NCI-H1694 treated with DMSO at 0.1 percent for 48 hours (cell line): ENCODE data around the gene ELFN1.

Experiments used
- DNase-seq: peaks from one replicate; lab custom pipeline; 2025; lab: John Stamatoyannopoulos, UW

Gene ELFN1

DNA sequence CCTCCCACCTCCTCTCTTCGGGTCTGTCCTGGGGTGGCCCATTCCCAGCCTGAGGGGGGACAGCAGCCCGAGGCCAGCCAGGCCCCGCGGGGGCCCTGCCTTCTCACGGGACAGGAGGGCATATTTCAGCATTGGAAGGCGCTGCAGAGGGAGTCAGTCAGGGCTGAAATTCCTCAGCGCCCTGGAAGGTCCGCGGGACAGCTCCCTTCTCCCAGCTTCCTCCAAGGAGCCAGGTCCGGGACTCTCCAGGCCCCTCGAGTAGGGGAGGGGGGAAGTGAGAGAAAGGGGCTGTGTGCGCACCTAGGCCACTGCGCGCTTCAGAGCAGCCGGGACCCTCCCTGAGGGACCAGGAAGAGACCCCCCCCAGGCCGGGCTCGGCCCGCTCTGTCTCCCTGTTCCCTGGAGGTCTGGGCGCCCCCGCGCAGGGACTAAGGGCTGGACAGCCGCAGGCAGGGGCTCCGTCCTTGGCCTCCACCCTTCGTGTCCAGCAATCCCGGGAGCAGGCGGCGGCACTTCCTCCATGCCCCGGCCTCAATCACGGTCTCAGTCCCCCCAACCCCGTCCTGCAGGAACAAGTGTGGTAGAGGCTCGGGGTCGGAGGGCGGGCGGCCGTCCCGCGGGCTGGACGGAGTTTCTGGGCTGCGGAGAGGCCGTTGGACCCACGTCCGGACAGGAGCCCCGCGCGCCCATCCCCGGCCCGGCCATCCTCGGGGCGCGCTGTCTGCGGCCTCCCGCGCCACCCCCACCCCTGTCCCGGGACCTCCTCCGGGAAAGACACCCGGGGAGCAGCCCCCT is 6.0 kb upstream of the ELFN1 start:
- DNase-seq: no peak

DNA sequence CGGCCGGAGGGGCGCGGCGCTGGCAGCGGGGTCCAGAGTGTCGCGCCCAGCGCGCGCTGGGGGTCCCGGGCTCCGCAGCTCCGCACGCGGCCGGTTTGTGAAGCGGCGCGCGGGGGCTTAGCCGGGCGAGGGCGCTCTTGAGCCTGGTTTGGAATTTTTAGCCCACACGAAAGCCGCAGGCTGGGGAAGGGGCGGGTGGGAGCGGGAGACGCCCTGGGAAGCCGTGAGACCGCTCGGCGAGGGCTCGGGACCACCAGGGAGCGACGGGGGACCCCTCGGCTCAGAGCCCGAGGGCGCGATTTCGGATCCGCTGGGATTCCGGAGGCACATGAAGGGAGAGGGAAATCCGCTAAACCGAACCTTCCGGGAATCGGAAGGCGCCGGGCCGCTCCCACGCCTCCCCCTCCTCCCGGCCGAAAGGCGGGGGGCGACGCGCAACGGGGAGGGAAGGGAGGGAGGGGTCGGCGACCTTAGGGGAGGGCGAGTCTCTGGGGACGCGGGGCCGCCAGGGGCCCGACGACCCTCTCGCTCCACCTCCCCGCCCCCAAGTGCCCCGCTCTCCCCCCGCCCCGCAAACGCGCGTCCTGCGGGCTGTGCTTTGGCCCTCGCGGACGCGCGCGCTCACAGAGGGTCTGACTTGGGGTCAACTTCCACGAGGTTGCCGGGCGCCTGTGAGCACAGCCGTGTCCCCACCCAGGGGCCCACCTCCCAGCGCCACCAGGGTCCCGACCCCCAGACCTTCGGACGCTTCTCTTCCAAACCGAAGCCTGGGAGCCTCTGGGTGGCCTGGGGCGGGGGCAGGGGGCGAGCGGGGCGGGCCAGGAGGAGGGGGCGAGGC is 5.1 kb upstream of the ELFN1 start:
- DNase-seq: peak; percentile 56

DNA sequence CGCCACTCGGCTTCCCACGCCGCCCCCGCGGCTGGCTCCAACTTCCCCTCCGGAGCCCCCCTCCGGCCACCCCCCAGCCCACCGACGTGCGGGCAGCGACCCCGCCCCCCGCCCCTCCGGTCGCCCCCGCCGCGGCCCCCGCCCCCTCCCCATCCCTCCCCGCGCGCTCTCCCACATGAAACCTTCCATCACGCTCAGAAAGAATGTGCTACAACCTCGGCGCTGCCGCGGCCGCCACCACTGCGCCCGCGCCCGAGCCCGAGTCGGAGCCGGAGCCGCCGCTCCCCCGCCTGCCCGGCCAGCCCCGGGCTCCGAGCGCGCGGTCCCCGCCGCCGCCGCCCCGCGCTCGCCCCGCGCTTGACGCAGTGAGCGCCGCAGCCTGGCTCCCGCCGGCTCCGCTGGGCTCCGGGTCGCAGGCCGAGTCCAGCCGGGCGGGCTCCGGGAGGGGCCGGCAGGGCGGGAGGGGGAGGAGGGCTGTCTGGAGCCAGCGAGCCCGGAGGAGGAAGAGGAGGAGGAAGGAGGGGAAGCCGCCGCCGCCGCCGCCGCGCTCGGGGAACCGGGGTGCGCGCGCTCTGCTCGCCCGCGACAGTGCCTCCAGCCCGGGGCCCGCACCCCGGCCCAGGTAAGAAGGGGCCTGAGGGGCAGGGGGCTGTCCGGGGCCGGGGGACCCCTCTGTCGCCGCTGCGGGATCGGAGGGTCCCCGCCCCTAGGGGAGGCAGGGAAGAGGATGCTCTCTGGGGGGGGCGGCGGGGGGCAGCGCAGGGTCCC is 4.3 kb upstream of the ELFN1 start:
- DNase-seq: peak; percentile 10

DNA sequence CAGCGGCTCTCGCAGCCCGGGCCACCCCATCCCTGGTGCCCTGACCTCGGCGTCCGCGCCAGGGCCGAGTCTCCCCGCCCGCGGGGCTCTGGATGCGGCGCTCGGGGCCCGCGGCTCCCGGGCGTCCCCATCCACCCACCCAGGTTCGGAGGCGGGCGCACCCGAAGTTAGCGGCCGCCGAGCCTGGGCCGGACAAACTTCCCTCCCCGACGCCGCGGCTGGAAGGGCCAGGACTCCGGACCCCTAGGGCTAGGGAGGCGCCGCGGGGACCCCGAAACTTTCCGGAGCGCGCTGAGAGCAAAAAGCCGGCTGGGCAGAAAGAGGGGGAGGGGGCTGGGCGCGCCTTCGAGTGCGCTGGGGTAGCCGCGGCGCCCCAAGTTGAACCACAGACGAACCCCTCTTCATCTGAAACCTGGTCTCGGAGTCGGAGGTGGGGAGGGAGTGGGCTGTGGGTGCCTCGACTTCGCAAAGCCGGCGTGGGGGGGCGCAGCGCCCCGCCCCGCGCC is 3.7 kb upstream of the ELFN1 start:
- DNase-seq: no peak

DNA sequence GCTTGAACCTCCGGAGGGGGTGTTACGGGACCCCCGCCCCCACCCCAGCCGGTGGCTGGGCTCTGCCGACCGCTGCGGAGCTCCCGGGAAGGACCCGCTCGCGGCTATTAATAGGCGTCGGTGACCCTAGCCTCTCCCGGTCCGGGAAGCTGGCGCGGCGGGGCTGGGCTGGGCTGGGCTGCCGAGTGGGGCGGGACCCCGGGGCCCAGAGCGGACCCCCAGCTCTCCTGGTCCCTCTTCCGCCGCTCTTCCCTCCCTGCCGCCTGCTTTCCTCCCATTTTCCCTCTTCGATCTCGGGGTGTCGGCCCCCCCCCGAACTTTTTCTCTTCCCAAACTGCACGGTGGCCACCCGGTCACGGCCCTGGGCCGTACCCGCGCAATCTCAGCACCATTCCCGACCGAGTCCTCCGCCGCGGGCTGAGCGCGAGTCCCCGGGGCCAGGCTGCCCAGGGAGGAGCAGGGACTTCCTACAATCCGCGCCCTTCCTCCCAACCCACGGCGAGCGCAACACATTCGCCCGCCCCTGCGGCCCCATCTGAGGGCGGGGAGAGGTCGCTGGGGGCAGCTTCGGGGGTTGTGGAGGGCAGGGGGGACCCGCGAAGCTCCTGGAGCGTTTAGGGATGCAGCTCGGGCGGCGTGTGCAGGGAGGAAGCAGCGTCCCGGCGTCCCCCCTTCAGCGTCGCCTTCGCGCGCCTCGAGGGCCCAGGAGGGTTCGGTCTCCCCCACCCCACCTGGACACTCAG is 3.1 kb upstream of the ELFN1 start:
- DNase-seq: no peak

DNA sequence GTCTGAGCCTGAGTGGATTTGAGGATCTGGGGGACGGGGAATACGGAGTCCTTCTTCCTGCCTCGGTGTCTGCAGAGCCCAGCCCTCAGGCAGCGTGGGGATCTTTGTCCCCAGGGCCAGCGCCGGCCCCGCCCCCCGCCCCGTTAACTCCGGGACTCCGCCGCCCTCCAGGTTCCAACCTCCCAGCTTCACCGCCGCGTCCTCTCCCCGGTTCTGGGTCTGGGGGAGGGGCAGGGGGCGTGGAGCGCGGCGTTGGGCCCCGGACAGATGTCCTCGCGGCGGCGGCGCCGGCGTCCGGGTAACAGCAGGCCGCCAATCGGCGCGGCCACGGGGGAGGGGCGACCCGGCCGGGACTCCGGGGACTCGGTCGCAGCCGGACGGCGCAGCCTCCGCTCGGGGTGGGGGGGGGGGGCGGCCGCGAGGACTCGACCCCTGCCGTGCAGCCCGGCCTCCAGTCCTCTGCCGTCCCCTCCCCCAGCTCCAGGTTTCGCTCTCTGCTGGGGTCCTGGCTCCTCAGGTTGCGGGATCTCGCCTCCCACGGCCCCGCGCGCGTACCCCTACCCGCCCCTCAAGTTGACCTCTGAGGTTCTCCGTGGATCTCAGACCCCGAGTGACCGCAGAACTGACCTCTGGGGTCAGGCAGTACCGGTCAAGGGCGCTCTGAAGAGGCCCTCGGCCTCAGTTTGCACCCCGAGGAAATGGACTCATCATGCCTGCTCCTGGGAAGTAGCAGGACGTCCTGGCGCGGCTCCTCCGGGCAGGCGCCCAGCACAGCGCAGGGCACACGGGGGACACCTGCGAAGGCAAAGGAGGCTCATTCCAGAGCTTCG is 2.3 kb upstream of the ELFN1 start:
- no peak for DNase-seq

DNA sequence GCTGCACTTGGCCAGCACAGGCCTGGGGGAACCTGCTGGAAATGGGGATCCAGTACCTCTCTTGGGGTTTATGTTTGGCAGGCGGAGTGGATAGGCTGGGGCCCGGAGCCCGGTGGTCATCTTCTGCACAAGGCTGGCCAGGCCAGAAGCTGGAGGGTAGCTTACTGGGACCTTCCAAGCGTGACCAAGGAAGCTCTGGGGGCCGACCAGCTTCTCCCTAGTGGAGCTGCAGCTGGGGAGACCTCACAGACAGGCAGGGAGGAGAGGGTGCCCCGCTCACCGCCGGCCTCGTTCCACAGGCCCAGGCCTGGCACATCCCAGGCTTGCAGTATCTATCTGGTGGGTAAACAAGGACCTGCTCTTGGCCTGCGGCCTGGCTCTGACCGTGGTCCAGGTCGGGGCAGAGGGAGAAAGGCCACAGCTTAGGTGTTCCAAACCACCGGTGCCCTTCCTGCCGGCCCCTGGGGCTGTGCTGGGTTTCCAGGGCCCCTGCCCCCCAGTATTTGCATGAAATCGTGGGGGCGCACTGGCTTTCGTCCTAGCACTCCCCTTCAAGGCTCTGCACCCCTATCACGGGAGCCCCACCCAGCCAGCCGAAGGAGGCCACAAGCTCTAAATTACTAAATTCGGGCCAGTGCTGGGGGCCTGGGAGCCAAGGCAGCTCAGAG is 1.5 kb upstream of the ELFN1 start:
- DNase-seq: no peak

DNA sequence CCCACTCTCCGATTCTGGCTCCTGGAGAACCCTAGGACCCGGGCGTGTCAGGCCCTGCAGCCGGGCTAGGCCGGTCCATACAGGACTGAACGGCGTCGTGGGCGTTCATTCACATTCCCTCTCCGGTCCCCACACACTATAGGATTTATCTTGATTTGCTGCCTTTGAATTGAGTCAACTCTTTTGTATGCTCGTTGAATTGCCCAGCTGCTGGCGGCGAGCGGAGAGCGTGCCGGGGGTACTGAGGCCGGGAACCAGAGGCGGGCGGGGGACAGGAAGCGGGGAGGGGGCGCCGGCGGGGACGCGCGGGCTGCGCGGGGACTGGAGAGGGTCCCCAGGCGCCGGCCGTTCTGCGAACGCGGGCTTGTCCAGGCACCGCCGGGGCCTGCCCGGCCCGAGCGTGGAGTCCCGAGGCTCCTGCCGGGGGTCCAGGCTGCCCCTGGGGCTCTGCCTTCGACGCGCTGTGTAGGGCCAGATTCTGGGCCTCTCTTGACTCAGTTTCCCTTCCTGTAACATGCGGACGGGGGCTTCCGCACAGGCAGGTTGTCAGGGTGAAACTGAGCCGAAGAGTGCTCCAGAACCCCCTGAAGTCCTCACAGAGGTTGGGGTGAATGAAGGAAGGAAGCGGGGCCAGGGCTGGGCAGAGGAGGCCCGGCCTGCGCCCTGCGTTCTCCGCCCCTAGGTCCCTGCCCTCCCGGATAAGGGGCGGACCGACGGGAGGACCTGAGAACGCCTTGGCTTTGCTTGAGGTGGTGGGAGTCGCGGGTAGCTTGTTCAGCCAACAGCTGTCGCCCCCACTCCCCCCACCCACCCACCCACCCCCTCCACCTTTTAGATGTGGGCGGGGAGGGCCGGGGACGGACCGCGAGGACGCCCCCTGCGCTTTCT is 769 bp upstream of the ELFN1 start:
- DNase-seq: no peak

DNA sequence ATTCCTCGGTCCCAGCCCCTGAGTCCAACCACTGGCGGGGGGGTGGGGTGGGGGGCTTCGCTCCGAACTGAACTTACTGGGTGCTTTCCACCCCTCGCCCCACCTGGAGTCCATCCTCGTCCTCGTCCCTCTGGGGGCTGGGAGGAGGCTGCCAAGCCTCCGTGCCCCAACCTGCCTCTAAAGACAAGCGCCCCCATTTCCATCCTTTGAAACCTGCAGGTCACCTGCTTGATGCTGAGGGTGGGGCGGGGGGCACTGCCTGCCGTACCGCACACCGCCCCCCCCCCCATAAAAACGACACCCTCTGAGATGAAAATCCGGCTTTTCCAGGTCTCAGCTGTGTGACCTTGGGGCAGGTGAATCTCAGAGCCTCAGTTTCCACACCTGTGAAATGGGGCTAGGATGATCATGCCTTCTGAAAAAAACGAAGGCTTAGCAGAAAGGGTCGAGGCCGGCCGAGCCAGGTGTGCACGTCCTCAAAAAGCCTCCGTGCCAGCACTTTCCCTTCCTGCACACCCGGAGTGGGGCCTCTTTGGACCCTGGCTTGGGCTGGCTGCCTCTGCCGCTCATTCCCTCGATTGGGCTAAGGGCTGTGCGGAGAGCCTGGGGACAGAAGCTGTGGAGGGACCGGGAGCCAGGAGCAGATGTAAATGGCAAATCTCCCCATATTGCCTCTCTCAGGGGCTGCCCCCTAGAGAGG is 967 bp downstream of the ELFN1 start:
- no peak for DNase-seq

DNA sequence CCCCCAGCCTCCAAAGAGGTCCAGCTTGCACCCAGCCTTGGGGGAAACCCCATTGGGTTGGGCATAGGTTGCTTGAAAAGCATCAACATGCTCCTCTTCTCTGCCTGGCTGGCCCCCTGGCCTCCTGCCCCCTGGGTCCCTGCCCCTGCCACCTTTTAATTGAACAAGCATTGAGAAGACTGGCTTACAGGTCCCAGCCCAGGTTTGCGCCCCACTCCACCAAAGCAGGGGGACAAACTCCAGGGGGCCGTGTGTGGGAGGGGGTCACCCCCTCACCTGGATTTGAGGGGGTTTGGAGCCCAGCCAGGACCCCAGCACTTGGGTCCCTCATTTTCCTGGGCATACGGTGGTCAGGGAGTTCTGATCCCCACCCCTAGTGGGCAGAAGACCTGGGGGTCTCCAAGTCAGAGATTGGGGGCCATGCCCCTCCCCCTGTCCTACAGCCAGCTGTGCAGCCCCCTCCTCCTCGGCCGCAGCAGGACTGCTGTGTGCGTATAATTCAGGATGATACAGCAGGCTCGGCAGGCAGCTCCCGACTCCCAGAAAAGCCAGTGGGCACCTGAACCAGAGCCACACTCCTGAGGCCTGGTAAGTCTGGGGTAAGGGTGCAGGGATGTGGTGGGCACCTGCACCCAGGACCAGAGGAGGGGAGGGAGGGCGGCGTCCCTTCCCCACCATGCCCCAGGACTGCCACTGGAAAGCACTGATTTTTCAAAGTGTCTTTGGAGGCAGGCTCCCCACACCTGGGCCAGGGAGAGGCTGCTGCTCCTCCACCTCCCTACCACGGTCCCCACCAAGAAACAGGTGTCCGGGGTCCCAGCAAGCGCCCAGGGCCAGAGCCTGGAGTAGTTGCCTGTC is 1.7 kb downstream of the ELFN1 start:
- no peak for DNase-seq

DNA sequence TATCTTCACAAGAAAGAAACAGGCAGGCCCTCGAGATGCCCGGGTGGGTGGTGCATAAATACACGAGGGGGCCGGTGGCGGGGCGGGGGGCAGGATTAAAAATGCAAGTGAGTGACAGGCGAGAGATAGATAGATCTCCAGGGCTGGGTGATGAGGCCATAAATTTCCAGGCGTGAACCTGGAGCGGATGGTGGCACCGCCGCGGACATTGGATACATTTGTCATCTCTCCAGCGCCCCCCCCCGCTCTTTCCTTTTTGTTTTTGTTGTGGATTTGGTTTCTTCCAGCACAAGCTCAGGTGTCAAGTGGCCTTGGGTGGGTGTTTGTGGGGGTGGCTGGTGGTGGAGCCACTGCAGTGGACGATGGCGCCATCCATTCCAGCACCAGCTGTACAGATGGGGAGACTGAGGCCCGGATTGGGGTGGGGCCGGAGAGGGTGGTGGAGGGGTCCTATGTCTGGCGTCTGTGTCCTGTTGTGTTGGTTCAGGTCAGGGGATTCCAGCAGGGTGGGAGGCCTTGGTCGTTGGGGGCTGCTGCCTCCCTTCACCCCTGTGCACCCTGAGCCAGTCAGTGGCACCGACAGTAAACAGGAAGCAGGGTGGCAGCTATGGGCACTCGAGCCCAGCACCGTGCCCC is 2.9 kb downstream of the ELFN1 start:
- DNase-seq: no peak

DNA sequence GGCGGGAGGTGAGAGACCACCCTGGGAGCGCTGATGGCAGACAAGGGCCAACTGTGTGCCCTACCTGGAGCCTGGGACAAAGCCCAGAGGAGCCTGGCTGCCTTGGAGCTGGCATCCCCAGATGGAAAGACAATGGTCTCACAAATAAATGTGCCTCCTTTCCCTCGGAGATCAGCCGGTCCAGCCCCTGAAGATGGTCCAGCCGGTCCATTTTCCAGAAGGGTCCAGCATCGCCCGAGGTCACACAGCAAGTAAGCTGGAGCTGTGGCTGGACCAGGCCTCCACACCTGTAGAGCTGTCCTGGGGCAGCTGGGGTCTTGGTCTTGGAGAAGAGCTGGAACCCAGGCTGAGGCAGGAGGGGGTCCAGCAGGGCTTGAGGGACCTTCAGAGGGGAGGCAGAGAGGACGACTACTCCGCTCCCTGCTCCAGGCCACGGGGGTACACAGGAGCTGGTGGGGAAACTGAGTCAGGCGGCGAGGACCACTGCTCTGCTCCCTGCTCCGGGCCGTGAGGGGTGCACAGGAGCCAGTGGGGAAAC is 3.6 kb downstream of the ELFN1 start:
- DNase-seq: no peak

DNA sequence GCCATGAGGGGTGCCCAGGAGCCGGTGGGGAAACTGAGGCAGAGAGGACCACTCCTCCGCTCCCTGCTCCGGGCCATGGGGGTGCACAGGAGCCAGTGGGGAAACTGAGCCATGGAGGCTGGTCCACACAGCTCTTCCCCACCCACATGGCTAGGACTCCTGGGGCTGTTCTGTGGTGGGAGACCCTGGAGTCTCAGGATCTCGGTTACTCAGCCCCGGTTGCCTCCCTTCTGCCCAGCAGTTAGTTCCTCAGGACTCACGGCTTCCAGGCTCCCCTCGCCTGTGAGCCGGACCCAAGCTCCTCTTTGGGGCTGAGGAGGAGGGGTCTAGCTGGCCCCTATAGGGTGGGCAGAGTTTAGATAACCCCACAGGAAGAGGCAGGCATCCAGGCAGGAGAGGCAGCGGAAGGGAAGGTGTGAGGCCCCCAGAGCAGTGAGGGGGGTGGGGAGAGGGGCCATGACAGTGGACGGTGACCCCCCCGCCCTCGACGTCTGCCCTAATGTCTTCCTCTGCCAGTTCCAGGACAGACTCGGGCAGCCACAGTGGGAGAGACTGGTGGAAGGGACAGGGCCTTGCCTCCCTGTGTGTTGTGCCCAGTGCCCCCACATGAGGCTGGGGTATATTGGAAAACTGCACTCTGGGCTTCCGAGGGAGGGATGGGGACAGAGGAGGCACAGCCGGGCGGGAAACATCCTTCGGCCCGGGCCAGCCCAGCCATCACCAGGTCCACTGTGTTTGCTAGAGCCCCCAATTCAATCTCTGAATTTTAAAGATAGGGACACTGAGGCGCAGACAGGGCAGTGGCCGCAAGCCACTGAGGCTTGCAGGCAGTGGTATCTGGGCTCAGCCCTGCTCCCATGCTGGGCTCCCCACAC is 4.3 kb downstream of the ELFN1 start:
- no peak for DNase-seq

DNA sequence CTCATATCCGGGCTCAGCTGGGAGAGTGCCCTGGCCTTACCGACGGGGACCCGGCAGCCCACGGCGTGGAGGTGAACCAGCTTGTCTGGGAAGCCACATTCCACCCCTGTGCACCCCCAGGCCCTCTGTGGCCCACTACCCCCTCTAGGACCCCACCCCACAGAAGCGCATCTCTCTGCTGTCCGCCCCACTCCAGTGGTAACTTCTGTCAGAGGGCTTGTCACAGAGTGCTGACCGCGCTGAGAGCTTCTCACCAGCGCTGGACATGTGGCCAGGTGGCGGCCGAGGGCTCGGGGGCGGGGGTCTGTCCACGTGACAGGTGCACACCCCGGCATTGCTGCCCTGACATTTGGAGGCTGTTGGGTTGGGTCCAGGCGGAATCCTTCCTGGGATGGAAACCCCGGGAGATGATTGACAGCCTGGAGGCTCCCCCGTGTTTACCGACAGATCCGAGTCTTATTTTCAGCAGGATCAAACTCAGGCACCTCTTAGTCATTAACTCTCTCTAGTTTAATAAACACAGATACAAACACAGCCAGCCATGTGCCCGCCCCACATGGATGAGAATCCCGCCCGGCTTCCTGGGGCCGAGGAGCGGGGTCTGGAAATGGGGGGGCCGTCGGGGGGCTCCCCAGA is 5.1 kb downstream of the ELFN1 start:
- no peak for DNase-seq
